Endothelial cell of umbilical vein (primary cell): Measurements from ENCODE around the gene CPVL. TPM values are rescaled to one million over a fixed set of nuclear protein-coding genes. Genes with fewer than 3 reads are reported as not detected.

ENCODE experiments used
- BruUV-seq: library from RNA; stranded (reverse); fragments of 400-500 nt; replicated peaks from 2 replicates; lab custom pipeline; 2021; lab: Mats Ljungman, UMichigan
- CTCF ChIA-PET: fragments of 300-600, 350-600 bp; sonication (Branson Sonifier 250); formaldehyde crosslinking; loops from one replicate; lab custom pipeline; 2021; ENCODE audit warnings: antibody characterized with exemption, inconsistent platforms; lab: Charles Lee
- POLR2A ChIA-PET: fragments of 300-600, 350-600 bp; sonication (Branson Sonifier 250); formaldehyde crosslinking; loops from one replicate; lab custom pipeline; 2021; ENCODE audit warnings: antibody characterized with exemption, inconsistent platforms; lab: Charles Lee
- DNase-seq: peaks from one replicate; pipeline ENCODE4 v3.0.0-alpha.2; 2011; ENCODE audit warnings: low read depth, low spot score
- FAIRE-seq: peaks from 2 replicates; lab custom pipeline; 2011; peaks lifted over from hg19 to GRCh38; lab: Jason Lieb, UNC
- H2AFZ ChIP-seq: 2 replicates; pipeline ENCODE4 v1.6.0; 2012; ENCODE audit warnings: low read depth, low read length, control low read depth, inconsistent platforms
- H3K27ac ChIP-seq: 2 replicates; pipeline ENCODE4 v1.5.1; 2011; ENCODE audit warnings: low read depth, mild to moderate bottlenecking, control low read depth, low read length, moderate library complexity; ENCODE audit not compliant: insufficient read depth
- H3K27me3 ChIP-seq, 2 experiments: 2 replicates each; pipeline versions ENCODE4 v1.6.0 to v1.6.1; 2011; ENCODE audit warnings: low read length in 2 of 2, mixed read lengths in 1 of 2; ENCODE audit not compliant: control insufficient read depth in 2 of 2, insufficient read depth in 2 of 2
- H3K36me3 ChIP-seq, 2 experiments: 2 replicates in 1 of 2; 3 replicates in 1 of 2; pipeline ENCODE4 v1.5.1; 2011; ENCODE audit warnings: low read length in 2 of 2, mild to moderate bottlenecking in 1 of 2, moderate library complexity in 1 of 2; ENCODE audit not compliant: control insufficient read depth in 2 of 2, insufficient read depth in 2 of 2; ENCODE audit errors: extremely low read depth in 1 of 2
- H3K4me1 ChIP-seq: 3 replicates; pipeline ENCODE4 v1.5.1; 2011; ENCODE audit warnings: mild to moderate bottlenecking, low read length; ENCODE audit not compliant: control insufficient read depth, insufficient read depth; ENCODE audit errors: extremely low read depth
- H3K4me2 ChIP-seq: 2 replicates; pipeline ENCODE4 v1.6.1; 2011; ENCODE audit warnings: low read length, control low read depth, mixed read lengths; ENCODE audit not compliant: insufficient read depth
- H3K4me3 ChIP-seq, 3 experiments: fragments of 200-600 bp in 1 of 3; sonication (generic), shearing (Covaris generic) in 1 of 3; replicated peaks in 1 of 3; 2 replicates each; pipeline ENCODE4 v1.5.1; 2011 to 2016; ENCODE audit warnings: control low read depth in 3 of 3, low read length in 3 of 3, mild to moderate bottlenecking in 2 of 3, inconsistent platforms in 1 of 3, low read depth in 1 of 3, moderate library complexity in 1 of 3; ENCODE audit not compliant: insufficient read depth in 1 of 3
- H3K79me2 ChIP-seq: 2 replicates; pipeline ENCODE4 v1.6.0; 2012; ENCODE audit warnings: low read length, inconsistent platforms; ENCODE audit not compliant: control insufficient read depth, insufficient read depth
- H3K9ac ChIP-seq: replicated peaks from 2 replicates; pipeline ENCODE3; 2011; ENCODE audit warnings: low read length, control low read depth; ENCODE audit not compliant: insufficient read depth; ENCODE audit errors: extremely low read depth
- H3K9me1 ChIP-seq: replicated peaks from 3 replicates; pipeline ENCODE4 v1.6.0; 2011; ENCODE audit warnings: mild to moderate bottlenecking, low read length; ENCODE audit not compliant: control insufficient read depth, insufficient read depth; ENCODE audit errors: extremely low read depth
- H3K9me3 ChIP-seq: replicated peaks from 2 replicates; pipeline ENCODE4 v1.5.1; 2012; ENCODE audit warnings: low read length, inconsistent platforms; ENCODE audit not compliant: control insufficient read depth, insufficient read depth
- H4K20me1 ChIP-seq: replicated peaks from 2 replicates; pipeline ENCODE3; 2011; ENCODE audit warnings: mild to moderate bottlenecking, low read length; ENCODE audit not compliant: control insufficient read depth, insufficient read depth; ENCODE audit errors: extremely low read depth
- EZH2 ChIP-seq: IDR thresholded peaks from 2 replicates; pipeline ENCODE4 v1.6.1; 2012; ENCODE audit warnings: borderline replicate concordance, low read depth, mild to moderate bottlenecking, moderate library complexity, low read length, inconsistent platforms; ENCODE audit not compliant: severe bottlenecking
- FOS ChIP-seq: IDR thresholded peaks from 2 replicates; pipeline ENCODE4 v1.6.1; 2011; ENCODE audit warnings: mild to moderate bottlenecking, low read length, moderate library complexity, borderline replicate concordance; ENCODE audit not compliant: insufficient read depth
- GATA2 ChIP-seq: IDR thresholded peaks from 2 replicates; pipeline ENCODE4 v1.7.0; 2011; ENCODE audit warnings: low read depth, mild to moderate bottlenecking, moderate library complexity, mixed read lengths, low read length; ENCODE audit not compliant: insufficient read length, insufficient read depth
- JUN ChIP-seq: IDR thresholded peaks from 2 replicates; pipeline ENCODE4 v1.6.1; 2011; ENCODE audit warnings: borderline replicate concordance, low read depth; ENCODE audit not compliant: insufficient read length, insufficient read depth
- MAX ChIP-seq: IDR thresholded peaks from 2 replicates; pipeline ENCODE4 v1.6.1; 2011; ENCODE audit not compliant: insufficient read depth, insufficient read length
- MYC ChIP-seq: IDR thresholded peaks from one replicate; pipeline ENCODE4 v1.6.1; 2011; ENCODE audit warnings: mild to moderate bottlenecking, low read depth, low read length
- POLR2A ChIP-seq: IDR thresholded peaks from 2 replicates; pipeline ENCODE4 v1.6.1; 2012; ENCODE audit warnings: low read depth, mild to moderate bottlenecking, control low read depth, low read length
- POLR2AphosphoS5 ChIP-seq: IDR thresholded peaks from 2 replicates; pipeline ENCODE4 v1.6.1; 2012; ENCODE audit warnings: low read depth, mild to moderate bottlenecking, control low read depth, low read length, moderate library complexity; ENCODE audit not compliant: insufficient read depth
- dilution Hi-C: fragments of 300-500 bp; cut with MboI; formaldehyde crosslinking; loops from one replicate; pipeline ENCODE4 v1.15.0; 2019; ENCODE audit warnings: low sequenced_read_pairs; ENCODE audit not compliant: extremely low pct_ligation_motif_present
- intact Hi-C: fragments of 100-400 bp; cut with micrococcal nuclease; formaldehyde crosslinking; loops from one replicate; pipeline ENCODE4 v1.10.0; 2022
- polyA plus RNA-seq, 4 experiments: library from polyadenylated mRNA; depleted of rRNA in 3 of 4; stranded (reverse) in 3 of 4; unstranded in 1 of 4; fragments of >200 nt; gene quantifications; 2 replicates each; pipeline versions ENCODE4 v1.2.1 to v1.2.3, GENCODE V29; 2011 to 2012; ENCODE audit warnings: missing spikeins in 1 of 4
- total RNA-seq: library from RNA; stranded (reverse); gene quantifications from 2 replicates; pipeline ENCODE4 v1.2.3, GENCODE V29; 2021
- TF ChIP-seq, protein P1 (sequence below), 2 donors: IDR thresholded peaks; 1 replicate in 1 of 2; 2 replicates in 1 of 2; pipeline ENCODE4 v1.5.1; 2011; ENCODE audit warnings: low read length in 2 of 2, mild to moderate bottlenecking in 2 of 2, moderate library complexity in 2 of 2, control low read depth in 1 of 2, inconsistent platforms in 1 of 2, low read depth in 1 of 2; ENCODE audit not compliant: insufficient read depth in 1 of 2; ENCODE audit errors: extremely low read depth in 1 of 2

Gene CPVL
- total and polyA plus RNA-seq, 2 donors (not counting 3 experiments of a cell fraction or from before 2014, with no cell fraction given), result 0.14 TPM; not detected in 1

DNA sequence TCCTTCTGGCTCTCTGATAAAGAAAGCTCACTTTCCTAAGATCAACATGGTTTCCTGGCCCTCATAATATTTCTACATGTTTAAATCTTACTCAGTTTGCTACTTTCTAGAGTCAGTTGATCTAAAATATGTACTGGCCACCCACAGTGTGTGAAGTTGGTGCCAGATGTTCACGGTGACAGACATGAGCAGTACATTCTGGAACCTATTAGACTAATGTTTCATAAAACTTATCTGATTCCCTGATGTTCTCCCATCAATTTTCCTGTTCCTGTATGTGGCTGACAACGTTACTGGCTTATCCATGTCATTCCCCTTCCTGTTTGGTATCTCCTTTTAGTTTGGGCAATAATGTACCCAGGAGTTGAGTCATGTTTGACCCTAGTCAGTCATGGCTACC, 13.7 kb upstream of the CPVL start:
- no peaks in the 10 kb centered on the region for H3K36me3 ChIP-seq
- FAIRE-seq (no peak), DNase-seq (no peak)
- dilution Hi-C loops, result no loop called here
- no peak overlapping the region for H3K4me2 ChIP-seq
- H3K4me3 ChIP-seq, result no peak overlapping the region
- CTCF ChIA-PET, result no interaction called here
- H4K20me1 ChIP-seq, result no peaks in the 10 kb centered on the region
- POLR2A ChIA-PET, result no interaction called here
- peaks cover 12 to 18% of the 10 kb centered on the region in 2 experiments for H3K27me3 ChIP-seq
- no peaks in the 10 kb centered on the region for H3K9me1 ChIP-seq
- no peaks in the 10 kb centered on the region for H3K79me2 ChIP-seq
- no peak overlapping the region for H2AFZ ChIP-seq
- intact Hi-C loops, result no loop called here
- no peak overlapping the region for H3K9ac ChIP-seq
- no peaks in the 10 kb centered on the region for H3K9me3 ChIP-seq
- H3K4me1 ChIP-seq, result no peaks in the 10 kb centered on the region
- no TSS peak for BruUV-seq
- no peak overlapping the region for H3K27ac ChIP-seq
- TF ChIP-seq POLR2AphosphoS5 (no peak), FOS (no peak), MYC (no peak)

- Histone ChIP-seq H3K36me3 (no peaks in the 10 kb centered on the region), H3K4me2 (no peak overlapping the region), H3K9ac (no peak overlapping the region), H3K79me2 (no peaks in the 10 kb centered on the region), H3K4me1 (no peaks in the 10 kb centered on the region), H4K20me1 (no peaks in the 10 kb centered on the region), H2AFZ (no peak overlapping the region), H3K9me1 (no peaks in the 10 kb centered on the region), H3K27me3 (peaks cover 12 to 18% of the 10 kb centered on the region in 2 experiments), H3K4me3 (no peak overlapping the region), H3K9me3 (no peaks in the 10 kb centered on the region), H3K27ac (no peak overlapping the region)
- POLR2A ChIA-PET, result no interaction called here
- CTCF ChIA-PET, result no interaction called here
- BruUV-seq, result no TSS peak
- FAIRE-seq (no peak), DNase-seq (no peak)
- intact Hi-C loops (no loop called here), dilution Hi-C loops (no loop called here)
- TF ChIP-seq POLR2AphosphoS5 (no peak), MAX (no peak), GATA2 (no peak), JUN (no peak), POLR2A (no peak), FOS (no peak), MYC (no peak), EZH2 (no peak)
- TF ChIP-seq, protein P1, sequence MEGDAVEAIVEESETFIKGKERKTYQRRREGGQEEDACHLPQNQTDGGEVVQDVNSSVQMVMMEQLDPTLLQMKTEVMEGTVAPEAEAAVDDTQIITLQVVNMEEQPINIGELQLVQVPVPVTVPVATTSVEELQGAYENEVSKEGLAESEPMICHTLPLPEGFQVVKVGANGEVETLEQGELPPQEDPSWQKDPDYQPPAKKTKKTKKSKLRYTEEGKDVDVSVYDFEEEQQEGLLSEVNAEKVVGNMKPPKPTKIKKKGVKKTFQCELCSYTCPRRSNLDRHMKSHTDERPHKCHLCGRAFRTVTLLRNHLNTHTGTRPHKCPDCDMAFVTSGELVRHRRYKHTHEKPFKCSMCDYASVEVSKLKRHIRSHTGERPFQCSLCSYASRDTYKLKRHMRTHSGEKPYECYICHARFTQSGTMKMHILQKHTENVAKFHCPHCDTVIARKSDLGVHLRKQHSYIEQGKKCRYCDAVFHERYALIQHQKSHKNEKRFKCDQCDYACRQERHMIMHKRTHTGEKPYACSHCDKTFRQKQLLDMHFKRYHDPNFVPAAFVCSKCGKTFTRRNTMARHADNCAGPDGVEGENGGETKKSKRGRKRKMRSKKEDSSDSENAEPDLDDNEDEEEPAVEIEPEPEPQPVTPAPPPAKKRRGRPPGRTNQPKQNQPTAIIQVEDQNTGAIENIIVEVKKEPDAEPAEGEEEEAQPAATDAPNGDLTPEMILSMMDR (IDR thresholded peaks at IDR 0.05; ENCODE audit: extremely low read depth in 1 of 2, insufficient read depth in 1 of 2, low read depth in 1 of 2, low read length in 2 of 2), result no peak
These were observed 12.6 kb upstream of the CPVL start for GRCh38 chr7:29158795-29159423.
